ENCODE data around the gene HDGFL2.
A peak's percentile ranks its signal among the peaks of the same experiment; 100 is the strongest.
"Not testable (repeated sequence)": the region's sequence is repeated elsewhere in the genome, so short reads cannot be mapped to it uniquely, and the experiment has no call there.

Gene HDGFL2

DNA sequence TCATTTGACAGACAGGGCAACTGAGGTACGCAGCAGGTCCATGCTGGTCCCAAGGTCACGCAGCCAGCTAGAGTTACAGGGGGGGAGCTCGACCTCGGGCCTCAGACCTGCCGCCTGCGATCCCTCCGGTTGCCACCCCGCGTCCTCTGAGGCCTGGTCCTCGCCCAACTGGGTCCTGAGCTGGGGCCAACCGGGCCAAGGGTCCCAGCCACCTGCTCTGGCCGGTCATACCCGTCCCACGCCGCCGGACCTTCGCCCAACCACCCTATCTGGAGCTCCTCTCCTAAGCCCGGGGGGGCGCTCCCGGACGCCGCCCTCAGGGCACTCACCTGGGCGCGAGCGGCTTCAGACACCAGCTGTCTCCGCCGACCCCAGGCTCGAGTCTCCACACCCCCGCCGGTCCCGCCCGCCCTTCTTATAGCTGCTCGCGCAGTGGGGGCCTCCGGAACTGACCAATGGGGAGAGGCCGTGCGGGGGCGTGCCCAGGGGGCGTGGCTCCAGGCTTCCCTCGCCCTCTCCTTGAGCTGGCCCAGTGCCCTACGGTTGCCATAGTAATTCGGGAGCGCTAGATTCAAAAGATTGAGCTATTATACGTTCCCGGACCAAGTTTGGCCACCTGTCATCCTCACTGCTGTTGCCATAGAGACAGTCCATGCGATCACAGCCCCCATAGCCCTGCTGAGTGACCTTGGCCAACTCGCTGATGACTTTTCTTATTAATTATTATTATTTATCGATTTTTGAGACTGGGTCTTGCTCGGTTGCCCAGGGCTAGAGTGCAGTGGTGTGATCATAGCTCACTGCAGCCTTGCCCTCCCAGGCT is 63.0 kb downstream of the HDGFL2 start, which contains the start of gene PLIN5:
Gene PLIN5 (minus strand): TSS at position 389 of the 823 bp plus-strand sequence. CDS start 1,150 bp downstream, outside the sequence.
- DNase-seq (ENCODE audit: low read depth in 2 of 2) = peak; percentile 30 to 32

DNA sequence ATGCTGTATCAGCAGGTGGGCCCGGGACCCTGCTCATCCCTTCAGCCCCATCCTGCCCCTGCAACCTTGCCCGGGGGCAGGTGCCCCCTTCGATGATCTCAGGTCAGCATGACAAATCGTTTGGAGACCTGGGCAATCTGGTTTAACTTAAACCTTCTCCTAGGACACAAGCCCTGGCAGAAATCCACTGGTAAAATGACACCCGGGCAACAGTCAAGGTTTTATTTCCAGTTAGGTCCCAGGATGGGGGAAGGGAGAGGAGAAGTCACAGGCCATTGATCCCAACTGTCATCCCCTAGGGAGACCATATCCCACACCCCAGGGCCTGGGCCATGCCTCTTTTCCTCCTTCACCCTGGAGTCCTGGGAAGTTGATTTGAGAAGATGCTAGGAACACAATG is 64.7 kb downstream of the HDGFL2 start:
- DNase-seq (ENCODE audit: low read depth in 2 of 2) = no peak

DNA sequence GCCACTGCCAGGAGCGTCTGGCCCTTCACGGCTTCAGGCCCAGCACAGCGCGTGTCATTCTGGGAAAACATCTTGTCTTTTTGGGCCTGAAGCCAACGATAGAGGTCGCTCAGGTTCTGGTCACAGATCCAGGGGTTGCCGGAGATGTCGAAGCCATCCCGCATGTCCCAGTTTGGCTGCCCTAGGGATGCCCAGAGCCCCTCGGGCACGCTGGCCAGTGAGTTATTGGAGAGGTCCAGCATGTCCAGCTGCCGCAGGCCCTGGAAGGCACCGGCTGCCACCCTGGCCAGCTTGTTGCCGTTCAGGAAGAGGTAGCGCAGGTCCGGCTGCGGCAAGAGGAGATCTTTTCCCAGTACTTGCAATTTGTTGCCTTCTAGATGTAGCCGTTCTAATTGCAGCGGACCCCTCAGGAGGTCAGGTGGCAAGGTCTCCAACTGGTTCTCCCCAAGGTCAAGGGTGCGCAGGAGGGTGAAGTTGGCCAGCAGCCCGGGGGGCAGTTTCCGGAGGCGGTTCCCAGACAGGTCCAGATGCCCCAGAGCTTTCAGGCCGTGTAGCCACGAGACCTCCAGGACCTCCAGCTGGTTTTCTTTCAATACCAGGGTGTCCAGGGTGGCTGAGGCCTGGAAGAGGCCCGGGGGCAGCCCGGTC is 66.0 kb downstream of the HDGFL2 start:
- DNase-seq (ENCODE audit: low read depth in 2 of 2) = no peak

DNA sequence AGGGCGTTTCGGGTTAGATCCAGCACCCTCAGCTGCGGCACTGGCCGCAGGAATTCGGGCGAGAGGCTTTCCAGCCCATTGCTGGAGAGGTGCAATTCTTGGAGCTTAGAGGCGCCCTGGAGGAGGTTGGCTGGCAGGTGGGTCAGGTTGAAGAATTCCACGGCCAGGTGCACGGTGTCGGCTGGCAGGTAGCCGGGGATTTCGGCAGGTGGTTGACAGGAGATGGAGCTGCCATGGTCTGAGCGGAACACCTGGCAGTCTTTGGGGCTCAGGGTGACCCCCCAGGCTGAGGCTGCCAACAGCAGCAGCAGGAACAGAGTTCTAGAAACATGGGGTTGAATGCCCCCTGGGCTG is 66.5 kb downstream of the HDGFL2 start:
- no peak for DNase-seq (ENCODE audit: low read depth in 2 of 2)

DNA sequence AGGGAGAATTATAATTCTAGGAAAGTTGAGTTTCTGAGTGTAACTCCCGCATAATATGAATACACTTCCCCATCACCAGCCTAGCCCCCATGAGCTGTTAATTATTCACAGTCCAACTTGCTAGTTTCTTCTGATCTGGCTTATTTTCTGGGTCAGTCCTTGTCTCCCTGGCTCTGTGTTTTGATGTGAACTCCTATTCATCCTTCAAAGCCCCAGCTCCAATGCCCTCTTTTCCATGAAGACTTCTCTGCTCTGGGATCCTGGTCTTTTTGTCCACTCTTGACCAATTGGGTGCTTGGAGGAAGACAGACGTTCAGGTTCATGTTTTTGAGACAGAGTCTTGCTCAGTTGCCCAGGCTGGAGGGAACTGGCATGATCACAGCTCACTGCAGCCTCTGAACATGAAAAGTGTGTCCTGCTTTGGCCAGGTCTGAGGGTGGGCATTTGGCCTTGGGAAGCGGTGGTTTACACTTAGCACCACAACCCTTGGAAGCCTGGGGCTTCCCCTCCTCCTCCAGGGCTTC is 67.1 kb downstream of the HDGFL2 start:
- no peak for DNase-seq (ENCODE audit: low read depth in 2 of 2)

DNA sequence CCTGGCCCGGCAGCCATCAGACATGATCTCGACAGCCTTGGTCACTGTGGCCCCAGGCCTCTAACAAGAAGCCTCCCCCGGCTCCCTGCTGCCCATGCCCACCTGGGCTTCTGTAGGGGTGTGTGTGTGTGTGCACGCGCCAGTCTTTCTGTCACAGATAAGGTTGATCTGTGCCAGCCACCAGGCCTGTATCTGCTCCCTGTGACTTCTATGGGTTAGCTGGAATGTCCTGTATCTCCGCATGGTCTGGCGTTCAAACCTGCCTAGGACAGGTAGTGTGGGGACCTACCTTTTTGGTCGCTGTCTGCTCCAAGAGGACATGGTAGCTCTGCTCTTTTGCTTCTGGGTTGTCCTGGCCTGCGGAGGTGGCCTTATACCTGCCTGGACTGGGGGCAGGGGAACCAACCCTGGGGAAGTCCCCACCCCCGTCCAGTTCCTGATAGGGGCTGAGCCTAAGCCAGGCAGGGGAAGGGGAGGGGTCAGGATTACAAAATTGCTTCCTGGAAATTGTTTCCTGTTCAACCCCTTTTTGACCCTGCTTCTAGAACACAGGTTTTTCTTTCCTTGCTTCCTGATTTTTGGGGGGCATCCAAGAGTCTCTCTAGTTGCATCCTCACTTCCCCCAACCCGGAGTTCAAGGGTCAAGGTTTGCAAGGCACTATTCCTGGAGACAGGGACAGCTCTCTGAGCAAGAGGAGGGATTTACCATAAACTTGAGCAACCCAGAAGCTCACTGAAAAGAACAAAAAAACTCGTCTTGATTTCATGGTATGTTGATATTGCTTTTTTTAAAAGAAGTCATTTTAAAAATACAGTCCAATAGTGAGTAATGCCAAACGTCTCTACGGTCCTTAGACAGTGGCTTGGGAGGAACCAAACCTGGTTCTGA is 67.8 kb downstream of the HDGFL2 start, which contains the start of gene LRG1:
Gene LRG1 (minus strand): TSS at position 344 of the 889 bp plus-strand sequence. CDS start 23 bp downstream, at position 321.
- no peak for DNase-seq (ENCODE audit: low read depth in 2 of 2)

DNA sequence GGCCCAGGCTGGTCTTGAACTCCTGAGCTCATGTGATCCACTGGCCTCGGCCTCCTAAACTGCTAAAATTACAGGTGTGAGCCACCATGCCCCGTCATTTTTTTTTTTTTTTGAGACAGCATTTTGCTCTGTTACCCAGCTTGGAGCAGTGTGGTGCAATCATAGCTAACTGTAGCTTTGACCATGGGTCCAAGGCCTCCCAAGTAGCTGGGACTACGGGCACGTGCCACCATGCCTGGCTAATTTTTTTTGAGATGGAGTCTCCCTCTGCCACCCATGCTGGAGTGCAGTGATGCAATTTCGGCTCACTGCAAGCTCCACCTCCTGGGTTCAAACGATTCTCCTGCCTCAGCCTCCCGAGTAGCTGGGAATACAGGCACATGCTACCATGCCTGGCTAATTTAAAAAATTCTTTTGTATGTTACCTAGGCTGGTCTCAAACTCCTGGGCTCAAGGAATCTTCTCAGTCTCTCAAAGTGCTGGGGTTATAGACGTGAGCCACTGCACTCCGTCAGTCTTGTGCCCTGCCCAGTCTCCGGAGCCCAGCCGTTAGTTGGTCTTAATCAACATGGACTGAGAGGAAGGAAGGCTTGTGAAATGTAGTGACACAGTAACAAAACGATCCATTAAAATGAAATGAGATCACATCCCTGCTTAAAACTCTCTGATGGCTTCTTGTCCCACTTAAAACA is 69.2 kb downstream of the HDGFL2 start:
- DNase-seq (ENCODE audit: low read depth in 2 of 2) = no peak

DNA sequence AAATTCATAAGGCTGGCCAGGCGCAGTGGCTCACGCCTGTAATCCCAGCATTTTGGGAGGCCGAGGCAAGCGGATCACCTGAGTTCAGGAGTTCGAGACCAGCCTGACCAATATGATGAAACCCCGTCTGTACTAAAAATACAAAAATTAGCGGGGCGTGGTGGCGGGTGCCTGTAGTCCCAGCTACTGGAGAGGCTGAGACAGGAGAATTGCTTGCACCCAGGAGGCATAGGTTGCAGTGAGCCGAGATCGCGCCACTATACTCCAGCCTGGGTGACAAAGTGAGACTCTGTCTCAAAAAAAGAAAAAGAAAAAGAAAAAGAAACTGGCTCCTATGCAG is 69.7 kb downstream of the HDGFL2 start:
- DNase-seq (ENCODE audit: low read depth in 2 of 2) = not testable (repeated sequence)

DNA sequence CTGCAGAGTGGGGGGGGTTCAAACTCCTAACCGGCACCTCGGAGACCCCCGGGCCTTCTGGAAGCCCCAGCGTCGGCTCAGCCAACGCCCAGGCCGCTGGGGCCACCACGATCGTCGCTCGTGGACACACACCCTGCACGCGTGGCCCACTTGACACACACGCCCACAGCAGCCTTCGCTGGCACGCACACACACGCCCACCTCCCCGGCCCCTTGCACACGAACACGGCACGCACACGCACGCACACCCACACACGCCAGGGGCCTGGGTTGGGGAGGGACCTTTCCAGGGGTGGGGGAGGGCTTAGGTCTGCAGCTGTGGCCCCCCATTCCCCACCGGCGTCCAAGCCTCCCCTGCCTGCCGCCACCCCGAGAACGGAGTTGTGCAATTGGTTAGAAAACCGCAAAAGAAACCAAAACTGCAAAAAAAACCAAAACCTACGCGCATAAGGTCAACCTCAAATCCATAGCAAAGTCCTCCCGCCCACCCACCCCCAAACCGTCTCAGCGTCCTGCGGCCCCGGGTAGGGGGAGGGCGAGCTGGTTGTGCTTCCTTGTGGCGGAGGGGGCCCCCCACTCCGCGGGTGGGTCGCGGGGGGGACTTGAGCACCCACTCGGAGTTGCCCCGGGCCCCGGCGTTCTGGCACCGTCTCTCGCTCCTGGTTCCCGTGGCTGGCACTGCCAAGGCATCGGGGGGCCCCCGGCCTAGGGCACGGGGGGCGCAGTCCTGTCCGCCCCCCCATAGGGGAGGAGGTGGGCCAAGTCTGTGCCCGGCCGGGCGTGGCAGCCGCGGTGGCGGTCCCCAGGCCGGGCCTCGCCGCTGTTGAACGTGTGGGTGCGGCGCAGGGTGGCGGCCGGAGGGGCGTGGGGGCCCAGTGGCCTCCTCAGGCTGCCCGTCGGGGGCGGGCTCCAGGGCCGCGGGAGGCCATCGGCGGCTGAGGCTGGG is 71.1 kb downstream of the HDGFL2 start:
- DNase-seq (ENCODE audit: low read depth in 2 of 2) = no peak

DNA sequence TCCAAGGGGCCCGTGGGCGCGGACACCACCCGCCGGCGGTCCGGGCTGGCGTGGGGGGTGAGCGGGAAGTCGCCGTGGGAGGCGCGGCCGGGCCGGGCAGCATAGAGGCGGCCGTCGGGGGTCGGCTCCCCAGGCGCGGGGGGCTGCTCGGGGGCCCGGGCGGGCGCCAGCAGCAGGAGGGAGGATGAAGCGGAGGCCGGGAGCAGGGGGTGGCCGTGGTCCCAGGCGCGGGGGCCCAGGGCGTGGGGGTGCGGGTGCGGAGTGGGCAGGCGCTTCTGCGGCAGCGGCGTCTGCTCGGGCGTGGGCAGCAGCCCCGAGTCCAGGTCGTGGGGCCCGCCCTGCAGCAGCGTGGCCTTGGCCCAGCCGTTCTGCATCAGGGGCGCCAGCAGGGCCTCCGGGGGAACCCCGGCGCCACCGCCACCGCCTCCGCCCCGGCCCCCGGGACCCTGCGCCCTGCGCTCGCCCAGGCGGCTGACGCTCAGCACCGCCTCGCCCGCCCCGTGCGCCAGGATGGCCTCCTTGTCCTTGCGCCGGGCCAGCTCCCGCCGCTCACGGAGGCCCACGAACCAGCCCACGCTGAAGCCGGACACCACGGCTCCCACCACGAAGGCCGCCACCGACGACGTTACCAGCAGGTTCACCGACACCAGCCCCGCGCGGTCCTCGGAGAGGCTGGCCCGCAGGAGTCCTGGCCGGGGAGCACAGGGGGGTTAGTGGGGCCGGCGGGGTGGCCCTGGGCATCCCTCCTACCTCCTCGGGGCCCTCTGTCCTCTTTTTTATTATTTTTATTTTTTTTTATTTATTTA is 71.9 kb downstream of the HDGFL2 start:
- no peak for DNase-seq (ENCODE audit: low read depth in 2 of 2)

DNA sequence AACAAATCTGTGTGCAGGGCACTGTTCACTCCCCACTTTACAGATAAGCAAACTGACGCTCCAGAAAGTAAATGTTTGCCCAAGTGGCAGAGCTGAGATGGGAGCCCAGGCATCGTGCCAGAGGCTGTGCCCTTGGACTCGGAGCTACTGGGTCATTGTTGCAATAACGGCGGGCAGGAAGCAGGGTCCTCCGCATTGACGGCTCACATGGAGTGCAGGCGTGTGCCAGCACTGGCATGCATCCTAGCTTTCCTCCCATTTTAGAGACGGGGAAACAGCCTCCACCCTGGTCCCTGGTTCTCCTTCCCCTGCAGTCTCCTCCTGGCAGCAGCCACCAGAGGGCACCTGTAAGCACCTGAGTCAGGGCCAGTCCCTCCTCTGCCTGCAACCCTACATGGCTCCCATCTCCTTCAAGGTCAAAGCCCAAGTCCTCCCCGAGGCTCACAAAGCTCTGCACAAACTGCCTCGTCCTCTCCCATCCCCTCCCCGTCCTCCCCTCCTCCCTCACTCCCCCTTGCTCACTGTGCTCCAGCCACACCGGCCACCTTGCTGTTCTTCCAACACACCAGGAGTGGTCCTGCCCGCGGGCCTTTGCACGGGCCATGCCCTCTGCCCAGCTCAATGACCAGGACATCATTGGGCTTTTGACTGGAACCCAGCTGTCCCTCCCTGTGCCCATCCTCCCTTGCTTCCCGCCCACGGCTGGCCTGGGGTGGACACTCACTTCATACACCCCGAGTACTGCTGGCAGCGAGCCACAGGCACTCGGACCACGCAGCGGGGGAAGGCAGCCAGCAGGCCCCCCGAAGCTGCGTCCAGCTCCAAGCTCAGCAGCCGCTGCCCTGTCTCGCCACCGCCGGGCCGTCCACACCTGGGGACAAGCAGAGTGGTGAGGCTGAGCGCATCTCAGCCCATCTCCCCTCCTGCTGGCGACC is 75.5 kb downstream of the HDGFL2 start:
- no peak for DNase-seq (ENCODE audit: low read depth in 2 of 2)

DNA sequence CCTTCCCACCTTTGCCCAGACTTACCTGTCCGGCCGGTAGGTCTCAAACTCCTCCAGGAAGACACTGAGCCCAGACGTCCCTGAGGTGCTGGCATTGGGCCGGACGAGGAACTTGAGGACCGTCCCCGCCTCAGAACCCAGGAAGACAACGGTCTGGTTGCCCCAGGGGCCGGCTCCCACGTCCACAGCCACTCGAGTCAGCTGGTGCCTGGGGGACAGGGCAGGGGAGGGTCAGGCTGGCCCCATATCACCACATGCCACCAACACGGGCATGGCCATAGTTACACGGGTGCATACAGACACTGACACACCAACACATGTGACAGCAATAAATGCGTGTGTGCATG is 76.1 kb downstream of the HDGFL2 start:
- DNase-seq (ENCODE audit: low read depth in 2 of 2) = no peak

DNA sequence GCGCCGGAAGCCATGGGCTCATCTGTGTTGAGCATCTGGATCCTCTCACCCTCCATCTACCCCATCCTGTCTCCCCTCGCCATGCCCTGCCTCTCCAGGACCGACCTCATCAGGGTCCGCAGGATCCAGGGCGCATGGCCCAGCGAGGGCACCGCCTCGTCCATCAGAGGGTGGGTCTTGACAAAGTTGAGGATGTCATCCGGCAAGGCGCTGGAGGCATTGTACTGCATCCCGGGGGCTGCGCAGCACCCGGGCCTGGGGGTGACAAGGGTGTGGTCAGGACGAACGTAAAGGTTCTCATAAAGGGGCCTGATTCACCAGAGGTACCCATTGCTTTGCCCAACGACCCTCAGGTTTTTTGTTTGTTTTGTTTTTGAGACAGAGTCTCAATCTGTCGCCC is 77.9 kb downstream of the HDGFL2 start:
- no peak for DNase-seq (ENCODE audit: low read depth in 2 of 2)

DNA sequence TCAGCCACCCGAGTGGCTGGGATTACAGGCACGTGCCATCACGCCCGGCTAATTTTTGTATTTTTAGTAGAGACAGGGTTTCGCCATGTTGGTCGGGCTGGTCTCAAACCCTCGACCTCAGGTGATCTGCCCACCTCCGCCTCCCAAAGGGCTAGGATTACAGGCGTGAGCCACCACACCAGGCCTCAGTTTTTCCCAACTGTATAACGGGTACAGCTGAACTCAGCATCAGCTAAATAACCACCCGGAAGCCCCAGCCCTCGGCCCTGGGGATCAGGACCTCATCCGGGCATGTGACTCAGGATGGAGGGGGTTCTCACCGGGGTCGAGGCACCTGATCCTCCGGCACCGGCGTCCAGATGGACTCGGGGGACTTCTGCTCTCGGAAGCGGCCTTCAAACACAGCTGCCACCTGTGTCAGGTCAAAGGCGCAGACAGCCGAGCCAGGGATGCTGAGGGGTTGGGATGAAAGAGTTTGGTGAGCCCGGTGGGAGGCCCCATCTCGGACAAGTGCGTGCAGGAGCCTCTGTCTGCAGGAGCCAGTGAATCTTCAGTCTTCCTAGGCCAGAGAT is 78.5 kb downstream of the HDGFL2 start:
- DNase-seq (ENCODE audit: low read depth in 2 of 2) = no peak

All from stimulated activated CD4-positive, alpha-beta T cell treated with anti-CD3 and anti-CD28 coated beads, Interleukin-4, amount 100 ng/mL, for 48 hours (primary cell).